Measurements from ENCODE around the gene TMEM231.

- TF ChIP-seq CTCF (IDR thresholded peaks at IDR 0.05) (no peak), POLR2A (IDR thresholded peaks at IDR 0.05) (no peak)
Observed at GRCh38 chr16:75566758-75567255, 10.8 kb upstream of the TMEM231 start.
